ENCODE measurements around the gene LSM8. TPM values are rescaled to one million over a fixed set of nuclear protein-coding genes. Genes with fewer than 3 reads are reported as not detected.
A peak's percentile ranks its signal among the peaks of the same experiment; 100 is the strongest.

The LSM8 gene
- total and polyA plus RNA-seq, 2 experiments from 2014 or later, result 25.7 to 47.2 TPM

DNA sequence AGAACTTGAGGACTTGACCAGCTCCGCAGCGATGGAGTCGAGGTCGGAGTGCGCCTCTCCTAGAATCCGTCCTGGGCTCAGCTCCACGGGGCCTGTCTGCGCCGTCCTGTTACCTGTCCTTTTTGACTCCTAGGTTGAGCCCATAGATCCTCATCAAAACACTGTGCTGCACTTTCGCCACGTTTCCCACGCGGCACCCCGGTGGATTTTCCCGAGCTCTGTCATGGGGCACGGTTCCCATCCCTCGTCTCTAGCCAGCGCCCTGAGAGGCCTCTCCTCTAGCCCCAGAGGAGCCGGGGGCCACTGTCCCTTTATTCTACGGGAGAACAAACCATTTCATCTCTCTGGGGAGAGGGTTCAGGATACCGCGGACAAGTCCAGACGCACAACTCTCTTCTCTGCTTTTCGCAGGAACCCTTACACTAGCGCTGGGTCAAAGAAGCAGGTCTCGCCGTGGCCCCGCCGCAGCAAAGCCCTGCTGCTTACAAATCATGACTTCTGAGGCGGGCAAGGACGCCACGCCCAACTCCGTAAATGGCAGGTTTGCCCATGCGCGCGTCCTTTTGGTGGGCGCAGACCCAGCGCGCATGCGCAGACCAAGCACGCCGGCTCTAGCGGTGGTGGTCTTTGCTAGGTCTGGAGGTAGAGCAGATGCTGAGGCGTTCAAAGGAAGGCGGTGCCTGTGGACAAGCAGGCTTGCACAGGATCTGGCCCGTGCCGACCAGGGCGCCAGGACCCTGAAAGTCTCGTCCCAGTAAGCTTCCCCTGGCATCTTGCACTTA is 30.3 kb downstream of the LSM8 start:
- TF ChIP-seq EZH2phosphoT487 (IDR thresholded peaks at IDR 0.05; ENCODE audit: insufficient read depth, low read depth) (no peak), EZH2 (IDR thresholded peaks at IDR 0.05; ENCODE audit: insufficient read depth, poor library complexity, severe bottlenecking) (no peak)
- in situ Hi-C loops (cut with MboI), result no loop called here
- peak overlapping the region; percentile 79 for H3K9ac ChIP-seq
- no peaks in the 10 kb centered on the region for H3K36me3 ChIP-seq (ENCODE audit: low read depth)
- no peaks in the 10 kb centered on the region for H3K9me2 ChIP-seq (ENCODE audit: insufficient read depth)
- H3K4me3 ChIP-seq, result peak overlapping the region; percentile 88
- no peaks in the 10 kb centered on the region for H3K9me3 ChIP-seq (ENCODE audit: low read depth)
- no peaks in the 10 kb centered on the region for H3K79me2 ChIP-seq (ENCODE audit: insufficient read depth)
- DNase-seq, result peak; percentile 90
- H3K27ac ChIP-seq, result peak overlapping the region; percentile 32; the same call in 1 of the 2 replicates
- peak overlapping the region; percentile 100 for H2AFZ ChIP-seq
- H3K4me2 ChIP-seq (ENCODE audit: unreplicated experiment), result peak overlapping the region; percentile 96
- no peaks in the 10 kb centered on the region for H4K20me1 ChIP-seq (ENCODE audit: insufficient read depth)
- H3K4me1 ChIP-seq (ENCODE audit: insufficient read depth), result no peaks in the 10 kb centered on the region
- no peaks in the 10 kb centered on the region for H3F3A ChIP-seq (ENCODE audit: insufficient read depth)
- WGBS, 2 experiments (ENCODE audit: low coverage in 1 of 2, low lambda C conversion rate in 2 of 2, missing lambda C conversion rate in 2 of 2), result 5% methylated on average over 47 to 49 of the region's 49 CpGs
- no peaks in the 10 kb centered on the region for H3K27me3 ChIP-seq (replicated peaks; ENCODE audit: insufficient read depth)

- H3K27ac ChIP-seq, result 0 out of 2 replicates have a peak overlapping the region, but pooled peaks have one; percentile 32
- no peak for DNase-seq
- in situ Hi-C loops (cut with MboI), result no loop called here
- no peaks in the 10 kb centered on the region for H3K9me2 ChIP-seq (ENCODE audit: insufficient read depth)
- H3K4me1 ChIP-seq (ENCODE audit: insufficient read depth), result no peaks in the 10 kb centered on the region
- H3K9ac ChIP-seq, result peak overlapping the region; percentile 79
- TF ChIP-seq EZH2 (IDR thresholded peaks at IDR 0.05; ENCODE audit: insufficient read depth, poor library complexity, severe bottlenecking) (no peak), EZH2phosphoT487 (IDR thresholded peaks at IDR 0.05; ENCODE audit: insufficient read depth, low read depth) (no peak)
- H3K4me2 ChIP-seq (ENCODE audit: unreplicated experiment), result peak overlapping the region; percentile 96
- no peaks in the 10 kb centered on the region for H3K36me3 ChIP-seq (ENCODE audit: low read depth)
- H3K79me2 ChIP-seq (ENCODE audit: insufficient read depth), result no peaks in the 10 kb centered on the region
- no peaks in the 10 kb centered on the region for H3K27me3 ChIP-seq (replicated peaks; ENCODE audit: insufficient read depth)
- 19 to 21% methylated on average over 3 of the region's 3 CpGs for WGBS, 2 experiments (ENCODE audit: low coverage in 1 of 2, low lambda C conversion rate in 2 of 2, missing lambda C conversion rate in 2 of 2)
- H3K4me3 ChIP-seq, result peak overlapping the region; percentile 88
- peak overlapping the region; percentile 100 for H2AFZ ChIP-seq
- no peaks in the 10 kb centered on the region for H4K20me1 ChIP-seq (ENCODE audit: insufficient read depth)
- H3K9me3 ChIP-seq (ENCODE audit: low read depth), result no peaks in the 10 kb centered on the region
- no peaks in the 10 kb centered on the region for H3F3A ChIP-seq (ENCODE audit: insufficient read depth)
Observed at GRCh38 chr7:118214833-118215182, 30.8 kb downstream of the LSM8 start.

- no peaks in the 10 kb centered on the region for H4K20me1 ChIP-seq (ENCODE audit: insufficient read depth)
- 58 to 80% methylated on average over 1 of the region's 1 CpG for WGBS, 2 experiments (ENCODE audit: low coverage in 1 of 2, low lambda C conversion rate in 2 of 2, missing lambda C conversion rate in 2 of 2)
- no peak overlapping the region for H3K4me2 ChIP-seq (ENCODE audit: unreplicated experiment)
- TF ChIP-seq EZH2phosphoT487 (IDR thresholded peaks at IDR 0.05; ENCODE audit: insufficient read depth, low read depth) (no peak), EZH2 (IDR thresholded peaks at IDR 0.05; ENCODE audit: insufficient read depth, poor library complexity, severe bottlenecking) (no peak)
- in situ Hi-C loops (cut with MboI), result no loop called here
- no peaks in the 10 kb centered on the region for H3K4me1 ChIP-seq (ENCODE audit: insufficient read depth)
- no peaks in the 10 kb centered on the region for H3F3A ChIP-seq (ENCODE audit: insufficient read depth)
- no peak overlapping the region for H3K4me3 ChIP-seq
- no peak overlapping the region for H2AFZ ChIP-seq
- H3K27ac ChIP-seq, result no peak overlapping the region
- no peaks in the 10 kb centered on the region for H3K36me3 ChIP-seq (ENCODE audit: low read depth)
- H3K27me3 ChIP-seq (replicated peaks; ENCODE audit: insufficient read depth), result no peaks in the 10 kb centered on the region
- no peaks in the 10 kb centered on the region for H3K79me2 ChIP-seq (ENCODE audit: insufficient read depth)
- H3K9ac ChIP-seq, result no peak overlapping the region
- H3K9me3 ChIP-seq (ENCODE audit: low read depth), result no peaks in the 10 kb centered on the region
- H3K9me2 ChIP-seq (ENCODE audit: insufficient read depth), result no peaks in the 10 kb centered on the region
- DNase-seq, result no peak
Observed at GRCh38 chr7:118217210-118217619, 33.3 kb downstream of the LSM8 start.

DNA sequence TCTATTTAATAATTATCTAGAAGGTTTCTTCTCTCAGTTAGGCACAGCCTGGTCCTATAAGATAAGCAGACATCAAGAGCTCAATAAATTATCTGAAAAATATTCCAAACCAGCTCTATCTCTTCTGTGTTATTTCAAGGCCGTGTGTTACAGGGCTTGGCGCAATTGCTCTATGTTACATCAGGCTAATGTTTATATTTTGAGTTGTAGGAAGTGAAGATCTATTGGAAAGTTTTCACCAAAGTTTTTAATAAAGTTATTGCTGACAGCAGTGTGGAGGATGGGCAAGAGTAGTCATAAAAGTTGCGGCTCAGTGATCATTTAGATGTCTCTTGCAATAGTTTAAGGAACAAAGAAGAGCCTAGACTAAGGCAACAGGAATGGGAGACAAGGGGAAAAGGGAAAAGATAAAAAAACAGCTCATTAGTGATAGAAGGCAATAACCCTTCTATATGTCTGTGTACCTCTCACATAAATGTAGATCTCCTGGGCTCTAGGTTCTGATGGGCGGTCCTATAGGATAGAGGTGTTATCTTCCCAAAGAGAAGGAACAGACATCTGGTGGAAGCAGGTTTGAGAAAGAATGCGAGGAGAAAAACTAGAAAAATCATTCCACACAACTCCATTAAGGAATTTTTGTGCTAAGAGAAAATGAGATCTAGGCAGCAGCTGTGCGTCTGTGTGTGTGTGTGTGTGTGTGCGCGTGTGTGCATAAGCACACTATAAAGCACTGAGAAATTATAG is 34.6 kb downstream of the LSM8 start:
- H3K4me1 ChIP-seq (ENCODE audit: insufficient read depth), result no peaks in the 10 kb centered on the region
- H3K79me2 ChIP-seq (ENCODE audit: insufficient read depth), result no peaks in the 10 kb centered on the region
- H3K36me3 ChIP-seq (ENCODE audit: low read depth), result no peaks in the 10 kb centered on the region
- DNase-seq, result no peak
- no peak overlapping the region for H3K9ac ChIP-seq
- H3K27me3 ChIP-seq (replicated peaks; ENCODE audit: insufficient read depth), result no peaks in the 10 kb centered on the region
- H3K27ac ChIP-seq, result no peak overlapping the region
- 76 to 77% methylated on average over 8 of the region's 8 CpGs for WGBS, 2 experiments (ENCODE audit: low coverage in 1 of 2, low lambda C conversion rate in 2 of 2, missing lambda C conversion rate in 2 of 2)
- TF ChIP-seq EZH2phosphoT487 (IDR thresholded peaks at IDR 0.05; ENCODE audit: insufficient read depth, low read depth) (no peak), EZH2 (IDR thresholded peaks at IDR 0.05; ENCODE audit: insufficient read depth, poor library complexity, severe bottlenecking) (no peak)
- no peak overlapping the region for H3K4me3 ChIP-seq
- H3F3A ChIP-seq (ENCODE audit: insufficient read depth), result no peaks in the 10 kb centered on the region
- H3K9me2 ChIP-seq (ENCODE audit: insufficient read depth), result no peaks in the 10 kb centered on the region
- in situ Hi-C loops (cut with MboI), result no loop called here
- no peak overlapping the region for H3K4me2 ChIP-seq (ENCODE audit: unreplicated experiment)
- no peak overlapping the region for H2AFZ ChIP-seq
- H3K9me3 ChIP-seq (ENCODE audit: low read depth), result no peaks in the 10 kb centered on the region
- H4K20me1 ChIP-seq (ENCODE audit: insufficient read depth), result no peaks in the 10 kb centered on the region

All from GM23248 (cell line).